DOHH2 (cell line): Measurements from ENCODE around the gene TPCN2.

Experiments
- EZH2phosphoT487 ChIP-seq: fragments of 200-600 bp; sonication (generic); IDR thresholded peaks from 2 replicates; pipeline ENCODE4 v1.6.1; 2017; ENCODE audit warnings: borderline replicate concordance, mild to moderate bottlenecking, antibody characterized with exemption, low read length, moderate library complexity, mixed read lengths
- TF ChIP-seq, protein P1 (sequence below): fragments of 200-600 bp; sonication (generic); IDR thresholded peaks from one replicate; pipeline ENCODE4 v1.5.1; 2014; ENCODE audit warnings: antibody characterized with exemption, mild to moderate bottlenecking, low read depth, low read length; ENCODE audit not compliant: poor library complexity, severe bottlenecking

DNA sequence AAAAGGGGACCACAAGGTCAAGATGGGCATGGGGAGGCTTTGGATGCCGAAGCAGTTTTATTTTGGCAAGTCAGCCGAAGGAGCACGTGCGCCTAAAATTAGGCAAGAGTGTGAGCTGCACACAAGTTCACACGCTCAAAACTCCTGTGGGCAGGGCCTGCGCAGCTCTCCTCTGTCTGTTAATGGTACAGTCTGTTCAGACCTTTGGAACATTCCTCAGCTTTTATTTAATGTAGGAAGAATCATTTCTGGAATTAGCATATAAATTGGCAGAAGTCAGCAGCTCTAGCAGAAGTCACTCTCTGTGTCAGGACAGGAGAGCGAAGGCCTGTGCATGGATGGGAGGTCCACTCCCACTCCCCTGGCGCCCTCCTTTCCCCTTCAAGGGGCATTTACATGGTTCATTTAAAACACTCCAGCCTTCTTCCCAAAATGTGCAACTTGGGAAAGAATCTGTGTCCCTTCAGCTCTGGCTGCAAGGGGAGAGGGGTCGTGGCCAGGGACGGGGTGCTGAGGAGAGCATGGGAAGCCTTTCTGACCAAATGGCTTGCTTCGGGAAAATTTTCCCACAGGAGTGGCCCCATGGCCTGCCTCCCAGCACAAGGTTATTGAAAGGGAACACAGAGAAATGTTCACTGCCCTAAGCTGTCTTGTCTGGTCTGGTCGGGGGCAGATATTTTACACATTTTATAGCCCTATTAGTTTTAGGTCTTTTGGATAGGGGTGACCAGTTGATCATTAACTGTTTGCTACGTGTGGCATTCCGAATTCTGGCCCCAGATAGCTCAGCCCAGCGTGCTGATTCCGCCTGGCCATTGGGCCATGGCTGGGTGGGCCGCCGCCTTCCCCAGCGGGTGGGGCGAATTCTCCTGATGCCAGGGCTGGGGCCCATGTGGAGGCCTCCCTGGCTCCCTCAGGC, 63.2 kb downstream of the TPCN2 start:
- TF ChIP-seq, protein P1, sequence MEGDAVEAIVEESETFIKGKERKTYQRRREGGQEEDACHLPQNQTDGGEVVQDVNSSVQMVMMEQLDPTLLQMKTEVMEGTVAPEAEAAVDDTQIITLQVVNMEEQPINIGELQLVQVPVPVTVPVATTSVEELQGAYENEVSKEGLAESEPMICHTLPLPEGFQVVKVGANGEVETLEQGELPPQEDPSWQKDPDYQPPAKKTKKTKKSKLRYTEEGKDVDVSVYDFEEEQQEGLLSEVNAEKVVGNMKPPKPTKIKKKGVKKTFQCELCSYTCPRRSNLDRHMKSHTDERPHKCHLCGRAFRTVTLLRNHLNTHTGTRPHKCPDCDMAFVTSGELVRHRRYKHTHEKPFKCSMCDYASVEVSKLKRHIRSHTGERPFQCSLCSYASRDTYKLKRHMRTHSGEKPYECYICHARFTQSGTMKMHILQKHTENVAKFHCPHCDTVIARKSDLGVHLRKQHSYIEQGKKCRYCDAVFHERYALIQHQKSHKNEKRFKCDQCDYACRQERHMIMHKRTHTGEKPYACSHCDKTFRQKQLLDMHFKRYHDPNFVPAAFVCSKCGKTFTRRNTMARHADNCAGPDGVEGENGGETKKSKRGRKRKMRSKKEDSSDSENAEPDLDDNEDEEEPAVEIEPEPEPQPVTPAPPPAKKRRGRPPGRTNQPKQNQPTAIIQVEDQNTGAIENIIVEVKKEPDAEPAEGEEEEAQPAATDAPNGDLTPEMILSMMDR, result no peak
- TF ChIP-seq EZH2phosphoT487, result no peak
